ENCODE measurements around the gene FHIT. TPM values are rescaled to one million over a fixed set of nuclear protein-coding genes. Genes with fewer than 3 reads are reported as not detected.

The FHIT gene
- total RNA-seq, 1 donor from 2014 or later, result 16.1 TPM

DNA sequence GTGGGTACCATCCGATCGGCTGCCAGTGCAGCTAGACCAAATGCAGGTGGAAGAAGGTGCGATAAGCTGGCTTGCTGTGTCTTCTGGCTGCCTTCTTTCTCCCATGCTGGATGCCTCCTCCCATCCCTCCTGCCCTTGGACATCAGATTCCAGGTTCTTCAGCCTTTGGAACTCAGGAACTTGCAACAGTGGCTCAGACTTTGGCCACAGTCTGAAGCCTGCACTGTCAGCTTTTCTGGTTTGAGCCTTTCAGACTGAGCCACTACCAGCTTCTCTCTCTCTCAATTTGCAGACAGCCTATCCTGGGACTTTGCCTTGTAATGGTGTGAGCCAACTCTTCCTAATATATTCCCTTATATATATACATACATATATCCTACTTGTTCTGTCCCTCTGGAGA lies 485.5 kb downstream of the FHIT start:
- H3K27me3 Mint-ChIP-seq, result no peaks in the 10 kb centered on the region
- DNase-seq (ENCODE audit: low spot score, unreplicated experiment), result no peak
- H3K4me1 Mint-ChIP-seq (ENCODE audit: low read depth), result peaks cover 7% of the 10 kb centered on the region
- H3K9me3 Mint-ChIP-seq (ENCODE audit: low read depth), result peaks cover 5% of the 10 kb centered on the region
- TF ChIP-seq, protein P1, sequence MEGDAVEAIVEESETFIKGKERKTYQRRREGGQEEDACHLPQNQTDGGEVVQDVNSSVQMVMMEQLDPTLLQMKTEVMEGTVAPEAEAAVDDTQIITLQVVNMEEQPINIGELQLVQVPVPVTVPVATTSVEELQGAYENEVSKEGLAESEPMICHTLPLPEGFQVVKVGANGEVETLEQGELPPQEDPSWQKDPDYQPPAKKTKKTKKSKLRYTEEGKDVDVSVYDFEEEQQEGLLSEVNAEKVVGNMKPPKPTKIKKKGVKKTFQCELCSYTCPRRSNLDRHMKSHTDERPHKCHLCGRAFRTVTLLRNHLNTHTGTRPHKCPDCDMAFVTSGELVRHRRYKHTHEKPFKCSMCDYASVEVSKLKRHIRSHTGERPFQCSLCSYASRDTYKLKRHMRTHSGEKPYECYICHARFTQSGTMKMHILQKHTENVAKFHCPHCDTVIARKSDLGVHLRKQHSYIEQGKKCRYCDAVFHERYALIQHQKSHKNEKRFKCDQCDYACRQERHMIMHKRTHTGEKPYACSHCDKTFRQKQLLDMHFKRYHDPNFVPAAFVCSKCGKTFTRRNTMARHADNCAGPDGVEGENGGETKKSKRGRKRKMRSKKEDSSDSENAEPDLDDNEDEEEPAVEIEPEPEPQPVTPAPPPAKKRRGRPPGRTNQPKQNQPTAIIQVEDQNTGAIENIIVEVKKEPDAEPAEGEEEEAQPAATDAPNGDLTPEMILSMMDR (IDR thresholded peaks at IDR 0.05; ENCODE audit: unreplicated experiment), result no peak
- H3K27ac Mint-ChIP-seq, result no peak overlapping the region
- no peaks in the 10 kb centered on the region for H3K36me3 Mint-ChIP-seq (ENCODE audit: insufficient read depth)
- no peak overlapping the region for H3K4me3 Mint-ChIP-seq (ENCODE audit: low read depth)

DNA sequence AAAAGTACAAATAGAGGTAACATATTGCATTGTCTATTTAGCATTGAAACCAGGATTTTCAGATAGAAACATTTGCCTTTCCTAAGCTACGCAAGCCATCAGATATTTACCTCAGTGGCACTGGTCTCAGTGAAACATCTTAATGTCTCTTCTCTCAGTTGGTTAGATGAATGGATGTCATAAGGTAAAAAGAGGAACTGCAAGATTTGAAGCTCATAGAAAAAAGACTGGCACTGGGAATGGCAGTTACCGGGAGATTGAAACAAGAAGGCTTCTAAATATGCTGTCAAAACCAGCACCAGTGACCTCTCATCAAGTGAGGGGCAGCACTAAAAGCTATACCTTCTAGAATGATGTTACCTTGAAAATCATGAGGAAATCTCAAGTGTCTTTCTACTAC lies 486.4 kb downstream of the FHIT start:
- H3K4me3 Mint-ChIP-seq (ENCODE audit: low read depth), result no peak overlapping the region
- no peaks in the 10 kb centered on the region for H3K4me1 Mint-ChIP-seq (ENCODE audit: low read depth)
- no peaks in the 10 kb centered on the region for H3K27me3 Mint-ChIP-seq
- TF ChIP-seq, protein P1 (IDR thresholded peaks at IDR 0.05; ENCODE audit: unreplicated experiment), result no peak
- DNase-seq (ENCODE audit: low spot score, unreplicated experiment), result no peak
- H3K27ac Mint-ChIP-seq, result no peak overlapping the region
- H3K9me3 Mint-ChIP-seq (ENCODE audit: low read depth), result peaks cover 5% of the 10 kb centered on the region
- H3K36me3 Mint-ChIP-seq (ENCODE audit: insufficient read depth), result no peaks in the 10 kb centered on the region

DNA sequence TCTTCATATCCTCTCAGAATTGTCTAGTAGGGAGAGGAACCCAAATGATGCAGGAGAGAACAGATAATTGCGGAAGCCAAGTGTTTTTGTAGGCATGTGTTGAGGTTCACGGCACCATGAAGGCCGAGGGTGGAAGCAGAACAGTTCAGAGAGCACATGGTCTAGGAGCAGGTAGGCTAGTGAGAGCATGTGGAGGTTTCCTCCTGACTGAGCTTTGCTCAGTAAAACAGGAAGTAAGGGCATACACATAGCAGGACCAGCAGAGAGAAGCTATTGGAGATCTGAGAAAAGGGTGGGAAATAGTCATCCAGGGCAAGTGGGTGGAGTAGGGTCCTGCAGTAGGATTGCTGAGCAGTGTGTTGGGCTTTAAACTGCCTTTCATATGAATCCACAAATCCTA lies 491.1 kb downstream of the FHIT start:
- H3K4me1 Mint-ChIP-seq (ENCODE audit: low read depth), result peaks cover 7% of the 10 kb centered on the region
- no peaks in the 10 kb centered on the region for H3K9me3 Mint-ChIP-seq (ENCODE audit: low read depth)
- TF ChIP-seq, protein P1 (IDR thresholded peaks at IDR 0.05; ENCODE audit: unreplicated experiment), result no peak
- no peaks in the 10 kb centered on the region for H3K36me3 Mint-ChIP-seq (ENCODE audit: insufficient read depth)
- no peak for DNase-seq (ENCODE audit: low spot score, unreplicated experiment)
- no peak overlapping the region for H3K27ac Mint-ChIP-seq
- no peak overlapping the region for H3K4me3 Mint-ChIP-seq (ENCODE audit: low read depth)
- H3K27me3 Mint-ChIP-seq, result no peaks in the 10 kb centered on the region

DNA sequence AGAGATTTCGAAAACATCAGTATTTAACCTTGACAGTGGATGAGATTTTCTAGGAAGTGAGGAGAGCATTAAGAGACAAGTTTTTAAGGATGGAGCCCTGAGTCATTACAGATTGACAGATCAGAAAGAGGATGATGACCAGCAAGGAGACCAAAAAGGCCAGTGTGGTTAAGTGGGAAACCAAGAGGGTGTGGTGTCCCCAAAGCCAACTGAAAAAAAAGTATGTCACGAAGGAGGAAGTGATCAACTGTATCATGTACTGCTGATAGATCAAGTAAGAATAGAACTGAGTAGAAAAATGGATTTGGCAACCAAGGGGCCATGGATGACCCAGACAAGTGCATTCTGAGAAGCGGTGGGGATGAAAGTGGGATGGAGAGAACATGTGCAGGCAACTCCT lies 491.8 kb downstream of the FHIT start:
- no peak overlapping the region for H3K4me3 Mint-ChIP-seq (ENCODE audit: low read depth)
- DNase-seq (ENCODE audit: low spot score, unreplicated experiment), result no peak
- H3K9me3 Mint-ChIP-seq (ENCODE audit: low read depth), result no peaks in the 10 kb centered on the region
- H3K27me3 Mint-ChIP-seq, result no peaks in the 10 kb centered on the region
- H3K36me3 Mint-ChIP-seq (ENCODE audit: insufficient read depth), result no peaks in the 10 kb centered on the region
- TF ChIP-seq, protein P1 (IDR thresholded peaks at IDR 0.05; ENCODE audit: unreplicated experiment), result no peak
- H3K27ac Mint-ChIP-seq, result no peak overlapping the region
- H3K4me1 Mint-ChIP-seq (ENCODE audit: low read depth), result peaks cover 10% of the 10 kb centered on the region

GRCh38 chr3:60758831-60759230 lies 492.4 kb downstream of the FHIT start:
- Mint-ChIP-seq H3K27ac (no peak overlapping the region), H3K9me3 (ENCODE audit: low read depth) (no peaks in the 10 kb centered on the region), H3K4me1 (ENCODE audit: low read depth) (peaks cover 11% of the 10 kb centered on the region), H3K4me3 (ENCODE audit: low read depth) (no peak overlapping the region), H3K36me3 (ENCODE audit: insufficient read depth) (no peaks in the 10 kb centered on the region), H3K27me3 (no peaks in the 10 kb centered on the region)
- TF ChIP-seq, protein P1 (IDR thresholded peaks at IDR 0.05; ENCODE audit: unreplicated experiment), result no peak
- no peak for DNase-seq (ENCODE audit: low spot score, unreplicated experiment)
